Endometrial microvascular endothelial cells (primary cell): ENCODE measurements around the gene KIR3DL1. TPM values are rescaled to one million over a fixed set of nuclear protein-coding genes. Genes with fewer than 3 reads are reported as not detected.
"Not testable (repeated sequence)": the region's sequence is repeated elsewhere in the genome, so short reads cannot be mapped to it uniquely, and the experiment has no call there.

ENCODE experiments used
- in situ Hi-C: cut with HindIII; loops from 2 replicates; pipeline ENCODE4 v1.10.0; 2017; ENCODE audit warnings: low sequenced_read_pairs, low pct_unique_long_range_greater_than_20kb; ENCODE audit errors: inconsistent ontology term
- total RNA-seq: library from RNA; depleted of rRNA; stranded (reverse); fragments of >200 nt; gene quantifications from one replicate; pipeline ENCODE4 v1.2.3, GENCODE V29; 2015; ENCODE audit errors: inconsistent ontology term

KIR3DL1 gene
- total RNA-seq, 1 donor from 2014 or later: not detected

DNA sequence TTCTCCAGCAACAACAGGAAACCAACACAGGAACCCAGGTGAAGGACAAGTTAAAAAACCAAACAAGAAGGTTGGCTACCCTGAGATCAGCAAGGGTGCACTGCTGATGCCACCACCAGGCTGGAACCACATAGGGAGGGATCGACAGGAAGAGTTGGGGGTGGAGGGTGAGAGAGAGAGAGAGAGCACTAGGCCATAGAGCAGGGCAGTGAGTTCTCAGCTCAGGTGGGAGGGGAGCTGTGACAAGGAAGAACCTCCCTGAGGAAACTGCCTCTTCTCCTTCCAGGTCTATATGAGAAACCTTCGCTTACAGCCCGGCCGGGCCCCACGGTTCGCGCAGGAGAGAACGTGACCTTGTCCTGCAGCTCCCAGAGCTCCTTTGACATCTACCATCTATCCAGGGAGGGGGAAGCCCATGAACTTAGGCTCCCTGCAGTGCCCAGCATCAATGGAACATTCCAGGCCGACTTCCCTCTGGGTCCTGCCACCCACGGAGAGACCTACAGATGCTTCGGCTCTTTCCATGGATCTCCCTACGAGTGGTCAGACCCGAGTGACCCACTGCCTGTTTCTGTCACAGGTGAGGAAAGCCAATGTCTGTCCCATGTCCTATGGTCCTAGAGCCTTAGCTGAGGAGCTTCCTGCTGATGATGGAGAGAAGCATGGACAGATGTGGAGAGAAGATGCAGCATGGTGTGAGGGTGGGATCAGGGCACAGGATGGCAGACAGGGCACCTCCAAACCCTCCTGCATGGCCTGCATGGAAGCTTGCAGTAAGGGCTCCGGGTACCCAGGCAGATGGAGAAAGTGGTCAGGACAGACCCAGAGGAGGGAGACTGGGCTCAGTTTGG, 10.4 kb upstream of the KIR3DL1 start:
- in situ Hi-C loops: no loop called here

- in situ Hi-C loops: no loop called here
Measured at GRCh38 chr19:54806516-54806838, 9.8 kb upstream of the KIR3DL1 start.

DNA sequence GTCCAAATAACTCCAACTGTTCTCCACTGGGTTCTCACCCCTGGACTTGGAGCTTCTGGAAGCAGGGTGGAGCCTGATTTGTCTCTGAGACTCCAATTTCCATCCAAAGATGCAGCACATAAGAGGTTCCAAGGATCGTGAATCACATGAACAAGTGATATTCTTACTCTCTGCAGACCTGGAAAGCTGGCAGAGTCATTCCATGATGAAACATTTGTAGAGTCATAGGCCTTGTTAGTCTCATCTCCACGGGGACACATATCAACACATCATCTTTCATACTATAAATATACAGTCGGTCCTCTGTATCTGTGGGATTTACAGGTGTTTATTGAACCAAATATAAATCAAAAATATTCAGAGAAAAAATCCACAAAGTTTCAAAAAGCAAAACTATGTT, 1.7 kb upstream of the KIR3DL1 start:
- in situ Hi-C loops: not testable (repeated sequence)

- in situ Hi-C loops: no loop called here
Measured at GRCh38 chr19:54817670-54818536, 1.6 kb downstream of the KIR3DL1 start.

GRCh38 chr19:54824416-54824815, 8.1 kb downstream of the KIR3DL1 start:
- in situ Hi-C loops: not testable (repeated sequence)

DNA sequence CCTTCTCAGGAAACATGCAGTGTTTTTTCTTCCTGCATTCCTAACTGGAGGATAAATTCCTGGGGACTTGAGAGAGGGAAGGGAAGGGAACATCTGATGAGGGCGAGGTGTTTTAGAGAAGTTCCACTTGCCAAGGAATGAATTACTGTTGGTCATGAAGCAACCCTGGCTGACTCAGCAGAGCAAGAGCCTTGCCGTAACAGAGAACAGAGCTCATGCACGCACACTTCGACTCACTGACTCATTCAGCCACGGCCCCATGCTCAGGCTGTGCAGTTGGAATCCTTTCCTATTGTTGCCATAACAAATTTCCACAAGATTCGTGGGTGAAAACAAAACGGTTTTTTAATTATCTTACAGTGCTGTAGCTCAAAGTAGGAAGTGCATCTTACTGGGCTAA, 9.1 kb downstream of the KIR3DL1 start:
- in situ Hi-C loops: not testable (repeated sequence)

GRCh38 chr19:54828064-54828463, 11.8 kb downstream of the KIR3DL1 start:
- in situ Hi-C loops: not testable (repeated sequence)

DNA sequence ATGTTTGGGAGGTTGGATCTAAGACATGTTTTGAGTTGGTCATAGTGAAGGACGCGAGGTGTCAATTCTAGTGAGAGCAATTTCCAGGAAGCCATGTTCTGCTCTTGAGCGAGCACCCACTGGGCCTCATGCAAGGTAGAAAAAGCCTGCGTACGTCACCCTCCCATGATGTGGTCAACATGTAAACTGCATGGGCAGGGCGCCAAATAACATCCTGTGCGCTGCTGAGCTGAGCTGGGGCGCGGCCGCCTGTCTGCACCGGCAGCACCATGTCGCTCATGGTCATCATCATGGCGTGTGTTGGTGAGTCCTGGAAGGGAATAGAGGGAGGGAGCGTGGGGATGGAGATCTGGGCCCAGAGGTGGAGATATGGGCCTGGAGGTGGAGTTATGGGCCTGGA, 16.2 kb downstream of the KIR3DL1 start, which contains the start of gene KIR2DS4:
KIR2DS4 (plus strand) TSS at position 181 of the 400 bp plus-strand sequence.
- in situ Hi-C loops: not testable (repeated sequence)

DNA sequence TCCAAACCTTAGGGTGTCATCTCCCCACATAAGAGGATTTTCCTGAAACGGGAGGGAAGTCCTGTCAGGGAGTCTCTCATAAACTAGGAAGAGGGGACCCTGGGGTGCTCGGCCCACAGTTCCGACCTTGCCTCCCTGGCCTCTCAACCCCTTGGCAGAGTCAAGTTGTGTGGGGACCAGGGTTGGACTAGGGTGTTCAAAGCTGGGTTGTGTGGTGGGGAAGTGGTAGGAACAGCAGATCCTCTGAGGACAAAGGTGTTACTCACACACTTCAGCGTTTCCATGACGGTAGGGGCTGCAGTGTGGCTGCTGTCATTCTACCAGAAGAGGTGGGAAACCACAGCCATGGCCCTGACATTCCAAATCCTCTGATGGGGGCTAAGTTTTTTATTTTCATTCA, 18.9 kb downstream of the KIR3DL1 start:
- in situ Hi-C loops: not testable (repeated sequence)

DNA sequence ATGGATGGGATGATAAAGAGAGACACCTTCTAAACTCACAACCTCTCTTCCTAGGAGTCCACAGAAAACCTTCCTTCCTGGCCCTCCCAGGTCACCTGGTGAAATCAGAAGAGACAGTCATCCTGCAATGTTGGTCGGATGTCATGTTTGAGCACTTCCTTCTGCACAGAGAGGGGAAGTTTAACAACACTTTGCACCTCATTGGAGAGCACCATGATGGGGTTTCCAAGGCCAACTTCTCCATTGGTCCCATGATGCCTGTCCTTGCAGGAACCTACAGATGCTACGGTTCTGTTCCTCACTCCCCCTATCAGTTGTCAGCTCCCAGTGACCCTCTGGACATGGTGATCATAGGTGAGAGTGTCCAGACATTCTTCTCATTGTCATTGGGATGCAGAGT, 21.3 kb downstream of the KIR3DL1 start:
- in situ Hi-C loops: not testable (repeated sequence)

- in situ Hi-C loops: not testable (repeated sequence)
Measured at GRCh38 chr19:54843171-54843570, 26.9 kb downstream of the KIR3DL1 start.

GRCh38 chr19:54850061-54850640, 33.9 kb downstream of the KIR3DL1 start, which contains the start of gene KIR3DL2:
TSS of gene KIR3DL2 (plus strand) at chr19:54850443. CDS start at chr19:54850476, 33 bp downstream.
- in situ Hi-C loops: not testable (repeated sequence)

- in situ Hi-C loops: no loop called here
Measured at GRCh38 chr19:54850930-54851329, 34.7 kb downstream of the KIR3DL1 start.

- in situ Hi-C loops: no loop called here
Measured at GRCh38 chr19:54851353-54851752, 35.1 kb downstream of the KIR3DL1 start.

- in situ Hi-C loops: not testable (repeated sequence)
Measured at GRCh38 chr19:54855241-54855640, 39.0 kb downstream of the KIR3DL1 start.

DNA sequence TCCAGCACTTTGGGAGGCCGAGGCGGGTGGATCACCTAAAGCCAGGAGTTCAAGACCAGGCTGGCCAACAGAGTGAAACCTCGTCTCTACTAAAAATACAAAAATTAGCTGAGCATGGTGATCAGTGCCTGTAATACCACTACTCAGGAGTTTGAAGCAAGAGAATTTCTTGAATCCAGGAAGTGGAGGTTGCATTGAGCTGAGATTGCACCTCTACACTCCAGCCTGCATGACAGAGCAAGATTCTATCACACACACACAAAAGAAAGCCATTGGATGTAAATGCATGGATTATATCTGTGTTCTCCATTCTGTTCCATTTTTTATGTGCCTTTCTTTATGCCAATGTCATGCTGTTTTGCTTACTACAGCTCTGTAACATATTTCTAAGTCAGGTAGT, 42.2 kb downstream of the KIR3DL1 start:
- in situ Hi-C loops: not testable (repeated sequence)

DNA sequence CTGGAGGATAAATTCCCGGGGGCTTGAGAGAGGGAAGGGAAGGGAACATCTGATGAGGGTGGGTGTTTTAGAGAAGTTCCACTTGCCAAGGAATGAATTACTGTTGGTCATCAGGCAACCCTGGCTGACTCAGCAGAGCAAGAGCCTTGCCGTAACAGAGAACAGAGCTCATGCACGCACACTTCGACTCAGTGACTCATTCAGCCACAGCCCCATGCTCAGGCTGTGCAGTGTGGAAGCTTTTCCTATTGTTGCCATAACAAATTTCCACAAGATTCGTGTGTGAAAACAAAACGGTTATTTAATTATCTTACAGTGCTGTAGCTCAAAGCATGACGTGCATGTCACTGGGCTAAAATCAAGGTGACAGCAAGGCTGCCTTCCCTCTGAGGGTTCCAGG, 43.2 kb downstream of the KIR3DL1 start:
- in situ Hi-C loops: not testable (repeated sequence)

DNA sequence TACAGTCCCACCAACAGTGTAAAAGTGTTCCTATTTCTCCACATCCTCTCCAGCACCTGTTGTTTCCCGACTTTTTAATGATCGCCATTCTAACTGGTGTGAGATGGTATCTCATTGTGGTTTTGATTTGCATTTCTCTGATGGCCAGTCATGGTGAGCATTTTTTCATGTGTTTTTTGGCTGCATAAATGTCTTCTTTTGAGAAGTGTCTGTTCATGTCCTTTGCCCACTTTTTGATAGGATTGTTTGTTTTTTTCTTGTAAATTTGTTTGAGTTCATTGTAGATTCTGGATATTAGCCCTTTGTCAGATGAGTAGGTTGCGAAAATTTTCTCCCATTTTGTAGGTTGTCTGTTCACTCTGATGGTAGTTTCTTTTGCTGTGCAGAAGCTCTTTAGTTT, 47.2 kb downstream of the KIR3DL1 start:
- in situ Hi-C loops: not testable (repeated sequence)

GRCh38 chr19:54871696-54872095, 55.4 kb downstream of the KIR3DL1 start:
- in situ Hi-C loops: no loop called here
